LNCAP (cell line): Measurements from ENCODE around the gene USP40.

ENCODE experiments used
- TF ChIP-seq, protein P1 (sequence below): fragments of 450-650 bp; IDR thresholded peaks from 2 replicates; pipeline ENCODE4 v1.5.1; 2017; ENCODE audit warnings: mild to moderate bottlenecking

Gene USP40

DNA sequence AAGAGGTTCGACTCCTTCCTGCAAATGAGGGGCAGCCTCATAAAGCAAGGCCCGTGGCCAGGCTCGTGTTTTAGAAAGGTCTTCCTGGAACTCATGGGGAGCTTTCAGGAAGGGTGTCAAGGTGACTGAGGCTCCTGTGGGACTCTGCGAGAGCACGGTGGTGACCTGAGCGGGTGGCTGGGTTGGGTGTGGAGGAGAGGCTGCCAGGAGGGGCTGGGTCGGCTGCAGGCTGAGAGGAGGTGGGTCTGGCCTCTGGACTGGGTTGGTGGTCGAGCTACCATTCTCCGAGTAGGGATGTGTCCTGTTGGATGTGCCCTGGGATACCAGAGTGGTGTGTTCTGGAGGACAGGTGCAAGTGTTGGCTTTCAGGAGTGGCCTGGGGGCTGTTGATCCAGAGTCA is 125.9 kb downstream of the USP40 start:
- TF ChIP-seq, protein P1, sequence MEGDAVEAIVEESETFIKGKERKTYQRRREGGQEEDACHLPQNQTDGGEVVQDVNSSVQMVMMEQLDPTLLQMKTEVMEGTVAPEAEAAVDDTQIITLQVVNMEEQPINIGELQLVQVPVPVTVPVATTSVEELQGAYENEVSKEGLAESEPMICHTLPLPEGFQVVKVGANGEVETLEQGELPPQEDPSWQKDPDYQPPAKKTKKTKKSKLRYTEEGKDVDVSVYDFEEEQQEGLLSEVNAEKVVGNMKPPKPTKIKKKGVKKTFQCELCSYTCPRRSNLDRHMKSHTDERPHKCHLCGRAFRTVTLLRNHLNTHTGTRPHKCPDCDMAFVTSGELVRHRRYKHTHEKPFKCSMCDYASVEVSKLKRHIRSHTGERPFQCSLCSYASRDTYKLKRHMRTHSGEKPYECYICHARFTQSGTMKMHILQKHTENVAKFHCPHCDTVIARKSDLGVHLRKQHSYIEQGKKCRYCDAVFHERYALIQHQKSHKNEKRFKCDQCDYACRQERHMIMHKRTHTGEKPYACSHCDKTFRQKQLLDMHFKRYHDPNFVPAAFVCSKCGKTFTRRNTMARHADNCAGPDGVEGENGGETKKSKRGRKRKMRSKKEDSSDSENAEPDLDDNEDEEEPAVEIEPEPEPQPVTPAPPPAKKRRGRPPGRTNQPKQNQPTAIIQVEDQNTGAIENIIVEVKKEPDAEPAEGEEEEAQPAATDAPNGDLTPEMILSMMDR: no peak

DNA sequence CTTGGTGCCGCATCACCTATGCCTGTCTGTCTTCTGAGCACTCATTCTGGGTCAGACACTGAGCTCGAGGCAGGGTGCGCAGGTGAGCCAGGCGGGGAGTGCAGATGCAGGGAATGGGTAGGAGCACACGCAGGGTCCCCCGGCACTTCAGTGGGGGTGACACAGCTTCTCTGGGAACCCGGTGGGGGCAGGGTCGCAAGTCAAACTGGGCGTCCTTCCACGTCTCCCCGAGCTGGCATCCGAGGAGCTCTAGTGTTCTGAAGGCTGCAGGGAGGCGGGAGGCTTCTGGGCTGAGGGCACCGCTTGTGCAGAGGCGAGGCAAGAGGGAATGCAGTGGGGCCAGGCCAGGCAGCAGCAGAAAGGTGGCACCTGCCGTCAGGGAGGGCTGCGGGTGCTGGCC is 126.3 kb downstream of the USP40 start:
- TF ChIP-seq, protein P1: no peak

DNA sequence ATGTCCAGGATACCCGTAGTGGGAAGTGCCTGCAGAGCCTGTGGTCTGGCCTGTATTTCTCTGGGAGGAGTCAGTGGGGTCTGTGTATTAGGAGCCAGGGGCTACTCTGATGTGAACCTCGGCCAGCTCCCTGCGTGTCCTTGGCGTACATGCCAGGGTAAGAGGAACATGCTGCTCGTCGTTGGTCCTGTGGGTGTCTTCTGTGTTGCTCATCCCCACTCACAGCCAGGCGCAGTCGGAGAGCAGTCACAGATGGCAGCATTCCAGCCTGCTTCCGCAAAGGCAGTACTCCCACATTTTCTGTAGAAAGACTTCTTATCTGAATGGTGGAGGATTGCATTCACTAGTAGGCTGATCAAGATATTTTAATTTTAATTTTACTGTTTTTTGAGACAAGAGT is 127.4 kb downstream of the USP40 start:
- TF ChIP-seq, protein P1: no peak

DNA sequence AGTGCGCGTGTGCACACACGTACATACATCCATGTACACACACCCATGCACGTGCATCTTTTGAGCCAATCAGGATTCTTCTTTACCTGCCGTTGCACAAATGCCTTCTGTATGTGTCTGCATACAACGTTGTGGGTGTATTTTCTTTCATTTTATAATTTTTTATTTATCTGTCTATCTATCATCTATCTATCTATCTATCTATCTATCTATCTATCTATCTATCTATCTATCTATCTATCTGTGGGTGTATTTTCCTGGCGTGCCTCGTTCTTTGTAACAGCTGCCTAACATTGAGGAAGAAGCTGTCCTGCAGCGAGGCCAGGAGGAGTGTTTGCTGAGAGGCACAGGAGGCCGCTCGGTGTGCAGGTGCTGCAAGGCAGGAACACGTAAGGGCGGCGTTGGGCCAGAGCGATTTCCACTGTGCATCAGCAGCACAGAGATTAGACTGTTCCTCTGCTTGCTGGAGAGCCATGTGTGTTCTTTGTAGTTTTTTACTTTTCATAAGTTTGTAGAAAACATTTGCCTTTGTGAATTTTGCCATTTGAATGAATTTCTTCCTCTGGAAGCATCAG is 127.9 kb downstream of the USP40 start:
- TF ChIP-seq, protein P1: no peak

DNA sequence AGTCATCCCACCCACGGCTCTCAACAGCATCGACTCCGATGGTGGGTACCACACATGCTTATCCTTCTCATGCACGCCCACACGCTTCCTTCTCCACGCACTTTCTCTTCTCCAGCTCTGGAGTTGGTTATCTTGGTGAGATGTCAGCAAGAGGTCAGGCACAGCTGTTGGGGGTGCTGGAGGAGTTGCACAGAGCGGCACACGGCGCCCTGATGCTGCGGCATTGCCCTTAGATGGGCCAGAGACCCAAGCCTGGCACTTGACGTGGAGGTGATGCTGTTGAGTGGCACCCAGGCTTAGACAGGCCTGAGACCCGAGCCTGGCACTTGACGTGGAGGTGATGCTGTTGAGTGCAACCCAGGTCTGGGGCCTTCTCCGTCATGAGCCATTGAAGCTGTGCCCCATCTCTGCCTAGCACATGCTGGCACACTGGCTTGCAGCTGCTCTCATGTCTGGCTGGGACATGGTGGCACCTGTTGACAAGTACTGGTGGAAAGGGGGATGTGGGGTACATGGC is 129.1 kb downstream of the USP40 start:
- TF ChIP-seq, protein P1: no peak

DNA sequence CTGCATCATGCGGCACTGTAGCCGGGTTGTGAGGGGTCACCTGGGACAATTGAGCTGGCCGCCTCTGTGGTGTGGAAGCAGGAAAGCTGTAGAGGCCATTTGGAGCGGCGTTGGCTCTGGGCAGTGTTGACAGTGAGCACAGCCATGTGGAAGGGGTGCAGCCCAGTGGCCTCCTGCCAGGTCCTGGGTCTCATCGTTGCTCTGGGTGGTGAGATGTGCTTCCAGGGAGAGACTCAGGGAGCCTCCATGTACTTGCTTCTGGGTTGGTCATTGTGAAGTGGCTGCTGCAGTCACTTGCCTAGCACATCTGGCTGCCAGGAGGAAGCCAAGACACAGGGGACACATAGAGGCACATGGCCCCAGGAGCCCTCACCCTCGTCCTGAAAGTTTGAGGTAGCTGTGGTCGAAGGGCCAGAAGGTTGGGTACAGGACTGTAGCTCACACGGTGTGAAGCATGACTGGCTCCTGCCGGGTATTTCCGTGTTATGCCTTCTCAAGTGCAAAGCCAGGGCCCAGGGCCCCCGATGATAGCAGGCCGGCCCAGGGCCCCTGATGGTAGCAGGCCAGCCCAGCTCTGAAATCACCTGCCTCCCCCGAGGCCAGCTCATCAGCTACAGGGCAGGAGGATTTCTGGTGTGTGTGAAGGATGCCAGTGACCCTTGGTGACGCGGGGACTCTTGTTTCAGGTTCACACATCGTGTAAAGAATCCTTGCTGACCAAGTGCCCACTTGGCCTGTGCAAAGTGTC is 129.7 kb downstream of the USP40 start:
- TF ChIP-seq, protein P1: no peak

DNA sequence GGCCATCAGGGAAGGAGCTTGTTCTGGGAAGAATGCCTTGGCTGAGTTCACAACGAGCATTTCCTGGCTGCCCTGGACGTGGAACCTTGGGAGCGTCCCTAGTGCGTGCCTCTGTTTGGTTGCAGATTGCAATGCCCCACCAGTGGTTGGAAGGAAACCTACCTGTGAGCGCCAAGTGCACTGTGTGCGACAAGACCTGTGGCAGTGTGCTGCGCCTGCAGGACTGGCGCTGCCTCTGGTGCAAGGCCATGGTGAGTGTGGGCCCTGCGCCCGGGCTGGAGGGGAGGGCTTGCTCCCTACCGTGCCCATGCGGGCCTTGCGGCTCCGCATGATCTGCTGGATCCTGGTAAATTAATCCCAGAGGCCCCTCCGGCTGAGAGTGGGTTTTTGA is 130.4 kb downstream of the USP40 start:
- TF ChIP-seq, protein P1: no peak
